HCT116 (cell line): ENCODE measurements around the gene PXK. TPM values are rescaled to one million over a fixed set of nuclear protein-coding genes. Genes with fewer than 3 reads are reported as not detected.
A peak's percentile ranks its signal among the peaks of the same experiment; 100 is the strongest.

Source experiments
- ATAC-seq: fragments of 200-7000 bp; cut with Tn5 transposase; 2 replicates; pipeline ENCODE4 v1.9.1; 2020; ENCODE audit warnings: mild to moderate bottlenecking, moderate library complexity
- BruUV-seq: library from RNA; stranded (reverse); fragments of 400-500 nt; replicated peaks from 2 replicates; lab custom pipeline; 2021; lab: Mats Ljungman, UMichigan
- CTCF ChIA-PET: fragments of 300-600 bp; sonication (Branson Sonifier 250); formaldehyde crosslinking; loops from one replicate; lab custom pipeline; 2021; ENCODE audit warnings: antibody characterized with exemption; lab: Charles Lee
- POLR2A ChIA-PET: fragments of 300-600, 350-600 bp; sonication (Branson Sonifier 250); formaldehyde crosslinking; loops from one replicate; lab custom pipeline; 2021; ENCODE audit warnings: antibody characterized with exemption; lab: Charles Lee
- RAD21 ChIA-PET, 2 experiments: fragments of 300-600 bp; sonication (Branson Sonifier 250); formaldehyde crosslinking; loops; one replicate each; lab custom pipeline; 2023; ENCODE audit warnings: low total read pairs in 2 of 2; ENCODE audit not compliant: uncharacterized antibody in 2 of 2, unreplicated experiment in 2 of 2, low non-redundant PET in 1 of 2; lab: Charles Lee
- DNase-seq: peaks from one replicate; pipeline ENCODE4 v3.0.0-alpha.2; 2010; ENCODE audit warnings: low read depth, low spot score
- H2AFZ ChIP-seq: fragments of 200-600 bp; shearing (Covaris generic), sonication (generic); 2 replicates; pipeline ENCODE4 v1.6.1; 2017; ENCODE audit warnings: low read depth, mixed run types, mixed read lengths, antibody characterized with exemption, low read length; ENCODE audit not compliant: poor library complexity, severe bottlenecking
- H3K27ac ChIP-seq: 2 replicates; pipeline ENCODE4 v1.5.1; 2012; ENCODE audit warnings: low read depth, low read length
- H3K27me3 ChIP-seq: fragments of 200-600 bp; sonication (generic); 2 replicates; pipeline ENCODE4 v1.6.1; 2016; ENCODE audit warnings: mixed run types, low read length, mixed read lengths; ENCODE audit not compliant: insufficient read depth
- H3K36me3 ChIP-seq, 2 experiments: fragments of 200-500 bp in 1 of 2; fragments of 200-600 bp in 1 of 2; sonication (Bioruptor generic) in 1 of 2; sonication (generic) in 1 of 2; 2 replicates each; pipeline versions ENCODE4 v1.5.1 to v1.6.1; 2014 to 2016; ENCODE audit warnings: low read length in 2 of 2, inconsistent platforms in 1 of 2, mixed read lengths in 1 of 2, mixed run types in 1 of 2; ENCODE audit not compliant: insufficient read depth in 2 of 2, control insufficient read depth in 1 of 2
- H3K4me1 ChIP-seq, 2 experiments: fragments of 200-600 bp in 1 of 2; sonication (generic) in 1 of 2; 2 replicates each; pipeline versions ENCODE4 v1.5.1 to v1.6.1; 2012 to 2017; ENCODE audit warnings: low read length in 2 of 2, inconsistent platforms in 1 of 2, mild to moderate bottlenecking in 1 of 2, mixed read lengths in 1 of 2, mixed run types in 1 of 2, moderate library complexity in 1 of 2; ENCODE audit not compliant: insufficient read depth in 2 of 2, control insufficient read depth in 1 of 2
- H3K4me2 ChIP-seq: fragments of 200-600 bp; sonication (generic); 2 replicates; pipeline ENCODE4 v1.6.1; 2017; ENCODE audit warnings: mixed run types, low read length, mixed read lengths
- H3K4me3 ChIP-seq, 2 experiments: fragments of 200-600 bp in 1 of 2; sonication (generic) in 1 of 2; replicated peaks in 1 of 2; 2 replicates each; pipeline ENCODE4 v1.5.1; 2011 to 2016; ENCODE audit warnings: low read length in 2 of 2, control low read depth in 1 of 2, low read depth in 1 of 2, mild to moderate bottlenecking in 1 of 2, mixed read lengths in 1 of 2, mixed run types in 1 of 2
- H3K79me2 ChIP-seq: fragments of 200-600 bp; sonication (generic); 2 replicates; pipeline ENCODE4 v1.6.1; 2017; ENCODE audit warnings: mild to moderate bottlenecking, mixed run types, low read length, moderate library complexity, mixed read lengths; ENCODE audit not compliant: insufficient read depth
- H3K9ac ChIP-seq: fragments of 200-600 bp; sonication (generic); 2 replicates; pipeline ENCODE4 v1.6.1; 2016; ENCODE audit warnings: low read length, mixed read lengths
- H3K9me2 ChIP-seq: fragments of 200-600 bp; sonication (generic), shearing (Covaris generic); 2 replicates; pipeline ENCODE4 v1.6.1; 2017; ENCODE audit warnings: mixed run types, mild to moderate bottlenecking, moderate library complexity; ENCODE audit not compliant: insufficient read depth
- H3K9me3 ChIP-seq, 2 experiments: fragments of 200-500 bp in 1 of 2; fragments of 200-600 bp in 1 of 2; sonication (Bioruptor generic) in 1 of 2; sonication (generic) in 1 of 2; 2 replicates each; pipeline ENCODE4 v1.6.1; 2014 to 2017; ENCODE audit warnings: low read length in 2 of 2, mixed read lengths in 2 of 2, inconsistent platforms in 1 of 2, low read depth in 1 of 2, mild to moderate bottlenecking in 1 of 2, mixed run types in 1 of 2, moderate library complexity in 1 of 2; ENCODE audit not compliant: control insufficient read depth in 1 of 2, insufficient read depth in 1 of 2
- H4K20me1 ChIP-seq: fragments of 200-600 bp; sonication (generic), shearing (Covaris generic); 2 replicates; pipeline ENCODE4 v1.6.1; 2017; ENCODE audit warnings: mixed run types, mild to moderate bottlenecking, moderate library complexity; ENCODE audit not compliant: insufficient read depth
- CBX3 ChIP-seq: IDR thresholded peaks from 2 replicates; pipeline ENCODE4 v1.6.1; 2012; ENCODE audit warnings: low read depth
- ELF1 ChIP-seq: IDR thresholded peaks from 2 replicates; pipeline ENCODE4 v1.6.1; 2012; ENCODE audit warnings: low read depth, borderline replicate concordance
- EZH2 ChIP-seq: fragments of 200-600 bp; sonication (generic); IDR thresholded peaks from 2 replicates; pipeline ENCODE4 v1.6.1; 2017; ENCODE audit warnings: antibody characterized with exemption, mixed run types
- EZH2phosphoT487 ChIP-seq: fragments of 200-600 bp; IDR thresholded peaks from 2 replicates; pipeline ENCODE4 v1.6.1; 2018; ENCODE audit warnings: antibody characterized with exemption, borderline replicate concordance
- JUND ChIP-seq: IDR thresholded peaks from 2 replicates; pipeline ENCODE4 v1.6.1; 2012
- POLR2AphosphoS5 ChIP-seq: IDR thresholded peaks from 2 replicates; pipeline ENCODE4 v1.6.1; 2011; ENCODE audit warnings: mild to moderate bottlenecking, low read depth, low read length, moderate library complexity
- RAD21 ChIP-seq: IDR thresholded peaks from 2 replicates; pipeline ENCODE4 v1.6.1; 2012; ENCODE audit warnings: low read depth, mild to moderate bottlenecking
- SIN3A ChIP-seq: IDR thresholded peaks from 2 replicates; pipeline ENCODE4 v1.6.1; 2012; ENCODE audit warnings: low read depth
- SP1 ChIP-seq: IDR thresholded peaks from 2 replicates; pipeline ENCODE4 v1.6.1; 2012; ENCODE audit warnings: low read depth
- TCF7L2 ChIP-seq: IDR thresholded peaks from 2 replicates; pipeline ENCODE4 v1.7.0; 2011; ENCODE audit warnings: borderline replicate concordance, inconsistent platforms; ENCODE audit not compliant: insufficient read depth, insufficient read length; ENCODE audit errors: extremely low read depth
- YY1 ChIP-seq: IDR thresholded peaks from 2 replicates; pipeline ENCODE4 v1.6.1; 2011; ENCODE audit warnings: low read length, low read depth, moderate library complexity, mild to moderate bottlenecking; ENCODE audit not compliant: insufficient replicate concordance; ENCODE audit errors: extremely low read depth
- ZFX ChIP-seq: fragments of 450-650 bp; IDR thresholded peaks from 2 replicates; pipeline ENCODE4 v1.6.1; 2017
- ZNF274 ChIP-seq: fragments of 200-500 bp; sonication (Bioruptor generic); IDR thresholded peaks from 2 replicates; pipeline ENCODE4 v1.6.1; 2014; ENCODE audit warnings: mild to moderate bottlenecking, low read depth, low read length, inconsistent platforms
- intact Hi-C: fragments of 100-400 bp; cut with micrococcal nuclease; formaldehyde crosslinking; loops from 2 replicates; pipeline ENCODE4 v1.10.0; 2022
- total RNA-seq: library from RNA; stranded (reverse); gene quantifications from one replicate; pipeline ENCODE4 v1.2.1, GENCODE V29; 2021; ENCODE audit not compliant: unreplicated experiment
- TF ChIP-seq, protein P1 (sequence below): IDR thresholded peaks from 2 replicates; pipeline ENCODE4 v1.6.1; 2012
- TF ChIP-seq, protein P2 (sequence below), 3 experiments: fragments of 200-600 bp in 1 of 3; sonication (generic) in 1 of 3; IDR thresholded peaks in 2 of 3; conservative IDR thresholded peaks in 1 of 3; 2 replicates each; pipeline ENCODE4 v1.5.1; 2012 to 2017; ENCODE audit warnings: low read depth in 2 of 3, low read length in 2 of 3, antibody characterized with exemption in 1 of 3, borderline replicate concordance in 1 of 3, control low read depth in 1 of 3, mild to moderate bottlenecking in 1 of 3, mixed read lengths in 1 of 3, mixed run types in 1 of 3, moderate library complexity in 1 of 3; ENCODE audit not compliant: insufficient read depth in 1 of 3
- TF ChIP-seq, protein P3 (sequence below): IDR thresholded peaks from 2 replicates; pipeline ENCODE4 v1.6.1; 2011; ENCODE audit warnings: mild to moderate bottlenecking, low read length, moderate library complexity; ENCODE audit not compliant: insufficient replicate concordance; ENCODE audit errors: extremely low read depth

The PXK gene
- total RNA-seq, 1 experiment from 2014 or later, result 10.2 TPM

DNA sequence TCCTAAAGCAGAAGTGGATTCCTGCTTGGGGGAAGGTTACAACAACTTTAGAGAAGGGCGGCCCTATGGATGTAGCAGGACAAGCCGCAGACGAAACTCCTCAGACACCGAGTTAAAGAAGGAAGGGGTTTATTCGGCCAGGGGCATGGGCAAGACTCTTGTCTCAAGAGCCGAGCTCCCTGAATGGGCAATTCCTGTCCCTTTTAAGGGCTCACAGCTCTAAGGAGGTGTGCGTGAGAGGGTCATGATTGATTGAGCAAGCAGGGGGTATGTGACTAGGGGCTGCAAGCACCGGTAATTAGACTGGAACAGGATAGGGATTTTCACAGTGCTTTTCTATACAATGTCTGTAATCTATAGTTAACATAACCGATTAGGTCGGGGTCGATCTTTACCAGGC is 101.8 kb downstream of the PXK start:
- H3K9me2 ChIP-seq, result no peaks in the 10 kb centered on the region
- ChIA-PET POLR2A (no interaction called here), CTCF (interaction anchor here (0.9 to 1.7 kb wide), 2 partner anchors 29 to 97 kb away, joined by 3 to 4 read pairs; no protein-coding TSS in a partner anchor), RAD21 (no interaction called here)
- intact Hi-C loops, result no loop called here
- H3K27ac ChIP-seq, result no peak overlapping the region
- no peak overlapping the region for H3K9ac ChIP-seq
- BruUV-seq, result no TSS peak
- ATAC-seq (no peak), DNase-seq (no peak)
- H3K27me3 ChIP-seq, result no peaks in the 10 kb centered on the region
- peaks cover 15 to 17% of the 10 kb centered on the region in 2 experiments for H3K36me3 ChIP-seq
- H3K4me2 ChIP-seq, result peak overlapping the region; percentile 63
- H4K20me1 ChIP-seq, result no peaks in the 10 kb centered on the region
- H3K79me2 ChIP-seq, result peaks cover 7% of the 10 kb centered on the region
- H2AFZ ChIP-seq, result no peak overlapping the region
- TF ChIP-seq RAD21 (no peak), SIN3A (no peak), TCF7L2 (no peak), POLR2AphosphoS5 (no peak), EZH2phosphoT487 (no peak), YY1 (no peak), JUND (no peak), ZFX (no peak), ZNF274 (no peak), SP1 (no peak), CBX3 (no peak), EZH2 (no peak), ELF1 (no peak)
- TF ChIP-seq, protein P1, sequence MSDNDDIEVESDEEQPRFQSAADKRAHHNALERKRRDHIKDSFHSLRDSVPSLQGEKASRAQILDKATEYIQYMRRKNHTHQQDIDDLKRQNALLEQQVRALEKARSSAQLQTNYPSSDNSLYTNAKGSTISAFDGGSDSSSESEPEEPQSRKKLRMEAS, result no peak
- TF ChIP-seq, protein P2, sequence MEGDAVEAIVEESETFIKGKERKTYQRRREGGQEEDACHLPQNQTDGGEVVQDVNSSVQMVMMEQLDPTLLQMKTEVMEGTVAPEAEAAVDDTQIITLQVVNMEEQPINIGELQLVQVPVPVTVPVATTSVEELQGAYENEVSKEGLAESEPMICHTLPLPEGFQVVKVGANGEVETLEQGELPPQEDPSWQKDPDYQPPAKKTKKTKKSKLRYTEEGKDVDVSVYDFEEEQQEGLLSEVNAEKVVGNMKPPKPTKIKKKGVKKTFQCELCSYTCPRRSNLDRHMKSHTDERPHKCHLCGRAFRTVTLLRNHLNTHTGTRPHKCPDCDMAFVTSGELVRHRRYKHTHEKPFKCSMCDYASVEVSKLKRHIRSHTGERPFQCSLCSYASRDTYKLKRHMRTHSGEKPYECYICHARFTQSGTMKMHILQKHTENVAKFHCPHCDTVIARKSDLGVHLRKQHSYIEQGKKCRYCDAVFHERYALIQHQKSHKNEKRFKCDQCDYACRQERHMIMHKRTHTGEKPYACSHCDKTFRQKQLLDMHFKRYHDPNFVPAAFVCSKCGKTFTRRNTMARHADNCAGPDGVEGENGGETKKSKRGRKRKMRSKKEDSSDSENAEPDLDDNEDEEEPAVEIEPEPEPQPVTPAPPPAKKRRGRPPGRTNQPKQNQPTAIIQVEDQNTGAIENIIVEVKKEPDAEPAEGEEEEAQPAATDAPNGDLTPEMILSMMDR (IDR thresholded peaks at IDR 0.05 in 2 of 3, conservative IDR thresholded peaks at IDR 0.05 in 1 of 3; ENCODE audit: borderline replicate concordance in 1 of 3, insufficient read depth in 1 of 3, low read depth in 2 of 3, low read length in 2 of 3), result no peak
- TF ChIP-seq, protein P3, sequence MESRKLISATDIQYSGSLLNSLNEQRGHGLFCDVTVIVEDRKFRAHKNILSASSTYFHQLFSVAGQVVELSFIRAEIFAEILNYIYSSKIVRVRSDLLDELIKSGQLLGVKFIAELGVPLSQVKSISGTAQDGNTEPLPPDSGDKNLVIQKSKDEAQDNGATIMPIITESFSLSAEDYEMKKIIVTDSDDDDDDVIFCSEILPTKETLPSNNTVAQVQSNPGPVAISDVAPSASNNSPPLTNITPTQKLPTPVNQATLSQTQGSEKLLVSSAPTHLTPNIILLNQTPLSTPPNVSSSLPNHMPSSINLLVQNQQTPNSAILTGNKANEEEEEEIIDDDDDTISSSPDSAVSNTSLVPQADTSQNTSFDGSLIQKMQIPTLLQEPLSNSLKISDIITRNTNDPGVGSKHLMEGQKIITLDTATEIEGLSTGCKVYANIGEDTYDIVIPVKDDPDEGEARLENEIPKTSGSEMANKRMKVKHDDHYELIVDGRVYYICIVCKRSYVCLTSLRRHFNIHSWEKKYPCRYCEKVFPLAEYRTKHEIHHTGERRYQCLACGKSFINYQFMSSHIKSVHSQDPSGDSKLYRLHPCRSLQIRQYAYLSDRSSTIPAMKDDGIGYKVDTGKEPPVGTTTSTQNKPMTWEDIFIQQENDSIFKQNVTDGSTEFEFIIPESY, result no peak
- no peaks in the 10 kb centered on the region for H3K9me3 ChIP-seq
- H3K4me1 ChIP-seq, result peaks cover 8 to 27% of the 10 kb centered on the region in 2 experiments
- H3K4me3 ChIP-seq, result 0 out of 4 replicates have a peak overlapping the region, but pooled peaks of 1 of the 2 experiments have one; percentile 29
